ENCODE data around the gene VIPR2. TPM values are rescaled to one million over a fixed set of nuclear protein-coding genes. Genes with fewer than 3 reads are reported as not detected.

VIPR2 gene
- polyA plus RNA-seq, 1 experiment: not detected

- TF ChIP-seq CTCF (IDR thresholded peaks at IDR 0.05; ENCODE audit: insufficient read depth, low read depth, low read length): no peak
- POLR2A ChIA-PET: no interaction called here
- H3K27me3 ChIP-seq (ENCODE audit: control insufficient read depth, insufficient read depth, low read length): no peaks in the 10 kb centered on the region
- H3K36me3 ChIP-seq (ENCODE audit: control insufficient read depth, insufficient read depth, low read length): no peaks in the 10 kb centered on the region
- no peak overlapping the region for H3K4me3 ChIP-seq (ENCODE audit: low read depth, low read length)
- CTCF ChIA-PET: no interaction called here
- DNase-seq (ENCODE audit: low read depth): no peak
Measured at GRCh38 chr7:159019111-159019510, 125.6 kb downstream of the VIPR2 start.

- no peak for DNase-seq (ENCODE audit: low read depth)
- ChIA-PET CTCF (no interaction called here), POLR2A (no interaction called here)
- no peak for TF ChIP-seq CTCF (IDR thresholded peaks at IDR 0.05; ENCODE audit: insufficient read depth, low read depth, low read length)
- Histone ChIP-seq H3K4me3 (ENCODE audit: low read depth, low read length) (no peak overlapping the region), H3K36me3 (ENCODE audit: control insufficient read depth, insufficient read depth, low read length) (no peaks in the 10 kb centered on the region), H3K27me3 (ENCODE audit: control insufficient read depth, insufficient read depth, low read length) (no peaks in the 10 kb centered on the region)
Measured at GRCh38 chr7:159017741-159018140, 126.9 kb downstream of the VIPR2 start.

GRCh38 chr7:159017210-159017609, 127.5 kb downstream of the VIPR2 start:
- no peak for TF ChIP-seq CTCF (IDR thresholded peaks at IDR 0.05; ENCODE audit: insufficient read depth, low read depth, low read length)
- POLR2A ChIA-PET: no interaction called here
- DNase-seq (ENCODE audit: low read depth): no peak
- H3K4me3 ChIP-seq (ENCODE audit: low read depth, low read length): no peak overlapping the region
- CTCF ChIA-PET: no interaction called here
- H3K36me3 ChIP-seq (ENCODE audit: control insufficient read depth, insufficient read depth, low read length): no peaks in the 10 kb centered on the region
- H3K27me3 ChIP-seq (ENCODE audit: control insufficient read depth, insufficient read depth, low read length): no peaks in the 10 kb centered on the region

- ChIA-PET POLR2A (no interaction called here), CTCF (no interaction called here)
- DNase-seq (ENCODE audit: low read depth): no peak
- Histone ChIP-seq H3K4me3 (ENCODE audit: low read depth, low read length) (no peak overlapping the region), H3K27me3 (ENCODE audit: control insufficient read depth, insufficient read depth, low read length) (no peaks in the 10 kb centered on the region), H3K36me3 (ENCODE audit: control insufficient read depth, insufficient read depth, low read length) (no peaks in the 10 kb centered on the region)
- TF ChIP-seq CTCF (IDR thresholded peaks at IDR 0.05; ENCODE audit: insufficient read depth, low read depth, low read length): no peak
Measured at GRCh38 chr7:159016591-159016990, 128.1 kb downstream of the VIPR2 start.

- no peak for DNase-seq (ENCODE audit: low read depth)
- Histone ChIP-seq H3K27me3 (ENCODE audit: control insufficient read depth, insufficient read depth, low read length) (no peaks in the 10 kb centered on the region), H3K36me3 (ENCODE audit: control insufficient read depth, insufficient read depth, low read length) (no peaks in the 10 kb centered on the region), H3K4me3 (ENCODE audit: low read depth, low read length) (no peak overlapping the region)
- CTCF ChIA-PET: no interaction called here
- POLR2A ChIA-PET: no interaction called here
- TF ChIP-seq CTCF (IDR thresholded peaks at IDR 0.05; ENCODE audit: insufficient read depth, low read depth, low read length): no peak
Measured at GRCh38 chr7:159015454-159016410, 128.9 kb downstream of the VIPR2 start.
